ENCODE data around the gene ITGA11. TPM values are rescaled to one million over a fixed set of nuclear protein-coding genes. Genes with fewer than 3 reads are reported as not detected.
A peak's percentile ranks its signal among the peaks of the same experiment; 100 is the strongest.

ITGA11 gene
- total RNA-seq, 1 donor from 2014 or later = 0.92 TPM

- Mint-ChIP-seq H3K4me3 (no peak overlapping the region), H3K27me3 (peaks cover 59% of the 10 kb centered on the region), H3K4me1 (ENCODE audit: unreplicated experiment) (no peaks in the 10 kb centered on the region), H3K36me3 (no peaks in the 10 kb centered on the region), H3K9me3 (no peaks in the 10 kb centered on the region), H3K27ac (no peak overlapping the region)
- TF ChIP-seq CTCF (conservative IDR thresholded peaks at IDR 0.05) = no peak
- DNase-seq (ENCODE audit: extremely low spot score, unreplicated experiment) = peak; percentile 15
Observed at GRCh38 chr15:68441045-68441743, 9.2 kb upstream of the ITGA11 start.

- H3K27me3 Mint-ChIP-seq = peaks cover 66% of the 10 kb centered on the region
- H3K4me1 Mint-ChIP-seq (ENCODE audit: unreplicated experiment) = no peaks in the 10 kb centered on the region
- DNase-seq (ENCODE audit: extremely low spot score, unreplicated experiment) = peak; percentile 13
- H3K9me3 Mint-ChIP-seq = no peaks in the 10 kb centered on the region
- H3K36me3 Mint-ChIP-seq = no peaks in the 10 kb centered on the region
- TF ChIP-seq CTCF (conservative IDR thresholded peaks at IDR 0.05) = no peak
- no peak overlapping the region for H3K4me3 Mint-ChIP-seq
- no peak overlapping the region for H3K27ac Mint-ChIP-seq
Observed at GRCh38 chr15:68440136-68440535, 8.2 kb upstream of the ITGA11 start.

GRCh38 chr15:68439506-68439905, 7.5 kb upstream of the ITGA11 start:
- no peak for TF ChIP-seq CTCF (conservative IDR thresholded peaks at IDR 0.05)
- peak; percentile 10 for DNase-seq (ENCODE audit: extremely low spot score, unreplicated experiment)
- Mint-ChIP-seq H3K4me3 (no peak overlapping the region), H3K4me1 (ENCODE audit: unreplicated experiment) (no peaks in the 10 kb centered on the region), H3K27me3 (peaks cover 72% of the 10 kb centered on the region), H3K9me3 (no peaks in the 10 kb centered on the region), H3K36me3 (no peaks in the 10 kb centered on the region), H3K27ac (no peak overlapping the region)

GRCh38 chr15:68436680-68437079, 4.7 kb upstream of the ITGA11 start:
- Mint-ChIP-seq H3K4me1 (ENCODE audit: unreplicated experiment) (peaks cover 9% of the 10 kb centered on the region), H3K4me3 (no peak overlapping the region), H3K9me3 (no peaks in the 10 kb centered on the region), H3K27me3 (peaks cover 76% of the 10 kb centered on the region), H3K36me3 (no peaks in the 10 kb centered on the region), H3K27ac (no peak overlapping the region)
- TF ChIP-seq CTCF (conservative IDR thresholded peaks at IDR 0.05) = no peak
- DNase-seq (ENCODE audit: extremely low spot score, unreplicated experiment) = peak; percentile 15

- H3K27ac Mint-ChIP-seq = no peak overlapping the region
- peaks cover 9% of the 10 kb centered on the region for H3K4me1 Mint-ChIP-seq (ENCODE audit: unreplicated experiment)
- H3K4me3 Mint-ChIP-seq = no peak overlapping the region
- H3K36me3 Mint-ChIP-seq = no peaks in the 10 kb centered on the region
- H3K27me3 Mint-ChIP-seq = peaks cover 77% of the 10 kb centered on the region
- peak; percentile 13 for DNase-seq (ENCODE audit: extremely low spot score, unreplicated experiment)
- no peak for TF ChIP-seq CTCF (conservative IDR thresholded peaks at IDR 0.05)
- H3K9me3 Mint-ChIP-seq = no peaks in the 10 kb centered on the region
Observed at GRCh38 chr15:68435966-68436365, 4.0 kb upstream of the ITGA11 start.
